Liver (tissue), 9 donors: ENCODE results near the gene TFDP2. TPM values are rescaled to one million over a fixed set of nuclear protein-coding genes. Genes with fewer than 3 reads are reported as not detected.

Source experiments
- DNase-seq: peaks from one replicate; pipeline ENCODE4 v3.0.0-alpha.2; 2017; ENCODE audit warnings: low spot score
- H3K27ac ChIP-seq, 2 donors: one replicate each; pipeline ENCODE4 v1.7.0; 2013; ENCODE audit warnings: inconsistent platforms in 2 of 2, low read length in 2 of 2, control low read depth in 1 of 2, low read depth in 1 of 2, mild to moderate bottlenecking in 1 of 2
- H3K27me3 ChIP-seq, 4 donors: one replicate each; pipeline versions ENCODE4 v1.6.1 to v1.7.0; 2013; ENCODE audit warnings: low read length in 3 of 4, inconsistent platforms in 1 of 4, mild to moderate bottlenecking in 1 of 4, moderate library complexity in 1 of 4; ENCODE audit not compliant: control insufficient read depth in 4 of 4, insufficient read depth in 4 of 4
- H3K36me3 ChIP-seq, 4 donors: one replicate each; pipeline versions ENCODE4 v1.6.1 to v1.7.0; 2013; ENCODE audit warnings: low read length in 3 of 4, mild to moderate bottlenecking in 3 of 4, low read depth in 1 of 4, moderate library complexity in 1 of 4; ENCODE audit not compliant: control insufficient read depth in 4 of 4, insufficient read depth in 3 of 4
- H3K4me1 ChIP-seq, 4 donors: one replicate each; pipeline versions ENCODE4 v1.6.1 to v1.7.0; 2013; ENCODE audit warnings: low read length in 3 of 4, mild to moderate bottlenecking in 3 of 4, moderate library complexity in 1 of 4; ENCODE audit not compliant: control insufficient read depth in 4 of 4, insufficient read depth in 4 of 4
- H3K4me3 ChIP-seq, 3 donors: one replicate each; pipeline versions ENCODE4 v1.6.1 to v1.7.0; 2013; ENCODE audit warnings: low read length in 3 of 3, control low read depth in 1 of 3, low read depth in 1 of 3, mild to moderate bottlenecking in 1 of 3
- H3K9ac ChIP-seq, 2 donors: one replicate each; pipeline ENCODE4 v1.7.0; 2013; ENCODE audit warnings: low read length in 2 of 2, mild to moderate bottlenecking in 2 of 2, moderate library complexity in 2 of 2, control low read depth in 1 of 2, low read depth in 1 of 2
- H3K9me3 ChIP-seq, 4 donors: one replicate each; pipeline versions ENCODE4 v1.6.1 to v1.7.0; 2013; ENCODE audit warnings: low read length in 3 of 4; ENCODE audit not compliant: control insufficient read depth in 4 of 4
- EGR1 ChIP-seq, 2 donors: IDR thresholded peaks; 2 replicates each; pipeline ENCODE4 v1.6.1; 2016 to 2018; ENCODE audit warnings: antibody characterized with exemption in 2 of 2, low read depth in 2 of 2
- FOXA1 ChIP-seq: IDR thresholded peaks from 2 replicates; pipeline ENCODE4 v1.6.1; 2016; ENCODE audit warnings: antibody characterized with exemption
- HNF4A ChIP-seq, 2 donors: conservative IDR thresholded peaks; 2 replicates each; pipeline ENCODE4 v1.6.1; 2016; ENCODE audit warnings: antibody characterized with exemption in 2 of 2, mild to moderate bottlenecking in 2 of 2
- JUND ChIP-seq, 2 donors: IDR thresholded peaks; 2 replicates each; pipeline ENCODE4 v1.6.1; 2016; ENCODE audit warnings: antibody characterized with exemption in 2 of 2
- NR2F2 ChIP-seq: IDR thresholded peaks from 2 replicates; pipeline ENCODE4 v1.6.1; 2016; ENCODE audit warnings: antibody characterized with exemption
- SP1 ChIP-seq: IDR thresholded peaks from 2 replicates; pipeline ENCODE4 v1.6.1; 2018; ENCODE audit warnings: antibody characterized with exemption, mild to moderate bottlenecking
- YY1 ChIP-seq: IDR thresholded peaks from 2 replicates; pipeline ENCODE4 v1.6.1; 2016; ENCODE audit warnings: antibody characterized with exemption, mild to moderate bottlenecking
- WGBS: extraction: QIAGEN DNeasy Blood & Tissue Kit; methylation state at CpG from one replicate; pipeline ENCODE4 v1.1.7; 2013; 5-methylcytosine and 5-hydroxymethylcytosine counted together
- polyA plus RNA-seq, 2 donors: library from polyadenylated mRNA; stranded (reverse) in 1 of 2; unstranded in 1 of 2; fragments of 200-250 nt in 1 of 2; fragments of >200 nt in 1 of 2; fragmentation: Nextera tagmentation in 1 of 2; extraction: Ambion mirVana in 1 of 2; gene quantifications; one replicate each; pipeline versions ENCODE4 v1.2.1 to v1.2.3, GENCODE V29; 2013 to 2015
- total RNA-seq, 2 donors: library from RNA; depleted of rRNA; stranded (reverse); fragments of >200 nt; gene quantifications; one replicate each; pipeline ENCODE4 v1.2.3, GENCODE V29; 2014
- TF ChIP-seq, protein P1 (sequence below): IDR thresholded peaks from 2 replicates; pipeline ENCODE4 v1.6.1; 2016; ENCODE audit warnings: antibody characterized with exemption
- TF ChIP-seq, protein P2 (sequence below): IDR thresholded peaks from 2 replicates; pipeline ENCODE4 v1.6.1; 2016; ENCODE audit warnings: antibody characterized with exemption
- TF ChIP-seq, protein P3 (sequence below): IDR thresholded peaks from 2 replicates; pipeline ENCODE4 v1.6.1; 2016; ENCODE audit warnings: antibody characterized with exemption
- TF ChIP-seq, protein P4 (sequence below): IDR thresholded peaks from 2 replicates; pipeline ENCODE4 v1.6.1; 2016; ENCODE audit warnings: antibody characterized with exemption, mild to moderate bottlenecking
- donor health status: healthy.
- donor health status: healthy.
- donor health status: healthy.
- donor health status: healthy.
- donor health status: healthy.

TFDP2 gene
- total and polyA plus RNA-seq, 4 donors, result 8.0 to 52.0 (median 29.7) TPM

DNA sequence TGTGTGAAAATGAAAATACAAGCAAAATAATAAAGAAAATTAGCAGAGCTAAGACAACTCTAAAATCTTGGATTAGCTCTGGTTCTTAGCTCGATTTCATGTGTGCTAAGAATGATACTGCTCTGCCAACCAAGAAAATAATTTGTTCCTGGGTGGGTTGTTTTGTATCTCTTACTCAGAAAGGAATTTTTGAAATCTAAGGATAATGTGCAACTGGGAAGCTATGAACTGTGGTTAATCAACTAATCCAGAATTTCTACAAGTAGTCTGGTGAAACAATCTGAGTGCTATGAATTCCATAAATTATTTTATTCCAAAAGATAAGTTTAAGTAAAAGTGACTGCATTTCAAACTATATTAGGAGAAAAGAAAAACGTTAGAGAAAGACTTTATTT is 92.0 kb downstream of the TFDP2 start (continued):
- TF ChIP-seq, protein P1, sequence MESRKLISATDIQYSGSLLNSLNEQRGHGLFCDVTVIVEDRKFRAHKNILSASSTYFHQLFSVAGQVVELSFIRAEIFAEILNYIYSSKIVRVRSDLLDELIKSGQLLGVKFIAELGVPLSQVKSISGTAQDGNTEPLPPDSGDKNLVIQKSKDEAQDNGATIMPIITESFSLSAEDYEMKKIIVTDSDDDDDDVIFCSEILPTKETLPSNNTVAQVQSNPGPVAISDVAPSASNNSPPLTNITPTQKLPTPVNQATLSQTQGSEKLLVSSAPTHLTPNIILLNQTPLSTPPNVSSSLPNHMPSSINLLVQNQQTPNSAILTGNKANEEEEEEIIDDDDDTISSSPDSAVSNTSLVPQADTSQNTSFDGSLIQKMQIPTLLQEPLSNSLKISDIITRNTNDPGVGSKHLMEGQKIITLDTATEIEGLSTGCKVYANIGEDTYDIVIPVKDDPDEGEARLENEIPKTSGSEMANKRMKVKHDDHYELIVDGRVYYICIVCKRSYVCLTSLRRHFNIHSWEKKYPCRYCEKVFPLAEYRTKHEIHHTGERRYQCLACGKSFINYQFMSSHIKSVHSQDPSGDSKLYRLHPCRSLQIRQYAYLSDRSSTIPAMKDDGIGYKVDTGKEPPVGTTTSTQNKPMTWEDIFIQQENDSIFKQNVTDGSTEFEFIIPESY, result no peak
- TF ChIP-seq YY1, result no peak
- TF ChIP-seq NR2F2, result no peak
- TF ChIP-seq, protein P2, sequence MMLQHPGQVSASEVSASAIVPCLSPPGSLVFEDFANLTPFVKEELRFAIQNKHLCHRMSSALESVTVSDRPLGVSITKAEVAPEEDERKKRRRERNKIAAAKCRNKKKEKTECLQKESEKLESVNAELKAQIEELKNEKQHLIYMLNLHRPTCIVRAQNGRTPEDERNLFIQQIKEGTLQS, result no peak
- TF ChIP-seq FOXA1, result no peak

DNA sequence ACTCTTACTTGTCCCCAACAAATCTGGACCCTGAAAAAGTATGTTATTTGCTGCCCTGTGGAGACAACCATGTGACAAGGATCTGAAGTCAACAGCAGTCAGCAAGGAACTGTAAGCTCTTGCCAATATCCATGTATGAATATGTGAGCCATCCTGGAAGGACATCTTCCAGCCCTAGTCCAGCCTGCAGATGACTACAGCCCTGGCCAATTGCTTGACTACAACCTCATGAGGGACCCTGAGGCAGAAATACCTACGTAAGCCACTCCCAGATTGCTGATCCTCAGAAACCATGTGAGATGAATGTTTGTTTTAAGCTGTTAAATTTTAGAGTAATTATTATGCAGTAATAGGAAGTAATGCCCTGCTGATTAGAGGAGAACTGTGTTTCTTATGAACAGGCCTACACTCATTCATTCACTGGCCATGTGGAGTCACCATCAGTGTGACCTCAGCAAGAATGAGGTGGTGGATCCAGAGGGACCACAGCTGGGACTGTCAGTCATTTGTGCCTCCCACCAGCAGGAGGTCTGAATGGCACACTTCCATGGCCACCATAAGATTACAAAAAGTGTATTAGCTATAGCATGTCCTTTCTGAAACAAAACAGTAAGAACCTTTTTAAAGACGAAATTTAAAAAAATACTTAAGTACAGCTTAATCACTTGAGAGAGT is 92.6 kb downstream of the TFDP2 start:
- Histone ChIP-seq H3K27ac (no peak overlapping the region), H3K4me1 (no peaks in the 10 kb centered on the region), H3K9ac (no peak overlapping the region), H3K36me3 (peaks cover 0 to under 1% (median 0%) of the 10 kb centered on the region in 4 donors), H3K27me3 (no peaks in the 10 kb centered on the region), H3K4me3 (no peak overlapping the region), H3K9me3 (no peaks in the 10 kb centered on the region)
- 96% methylated on average over 2 of the region's 2 CpGs for WGBS
- TF ChIP-seq JUND (IDR thresholded peaks at IDR 0.05) (no peak), YY1 (no peak), FOXA1 (no peak)
- TF ChIP-seq, protein P3, sequence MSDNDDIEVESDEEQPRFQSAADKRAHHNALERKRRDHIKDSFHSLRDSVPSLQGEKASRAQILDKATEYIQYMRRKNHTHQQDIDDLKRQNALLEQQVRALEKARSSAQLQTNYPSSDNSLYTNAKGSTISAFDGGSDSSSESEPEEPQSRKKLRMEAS, result no peak
- TF ChIP-seq, protein P1, result no peak
- TF ChIP-seq, protein P4, sequence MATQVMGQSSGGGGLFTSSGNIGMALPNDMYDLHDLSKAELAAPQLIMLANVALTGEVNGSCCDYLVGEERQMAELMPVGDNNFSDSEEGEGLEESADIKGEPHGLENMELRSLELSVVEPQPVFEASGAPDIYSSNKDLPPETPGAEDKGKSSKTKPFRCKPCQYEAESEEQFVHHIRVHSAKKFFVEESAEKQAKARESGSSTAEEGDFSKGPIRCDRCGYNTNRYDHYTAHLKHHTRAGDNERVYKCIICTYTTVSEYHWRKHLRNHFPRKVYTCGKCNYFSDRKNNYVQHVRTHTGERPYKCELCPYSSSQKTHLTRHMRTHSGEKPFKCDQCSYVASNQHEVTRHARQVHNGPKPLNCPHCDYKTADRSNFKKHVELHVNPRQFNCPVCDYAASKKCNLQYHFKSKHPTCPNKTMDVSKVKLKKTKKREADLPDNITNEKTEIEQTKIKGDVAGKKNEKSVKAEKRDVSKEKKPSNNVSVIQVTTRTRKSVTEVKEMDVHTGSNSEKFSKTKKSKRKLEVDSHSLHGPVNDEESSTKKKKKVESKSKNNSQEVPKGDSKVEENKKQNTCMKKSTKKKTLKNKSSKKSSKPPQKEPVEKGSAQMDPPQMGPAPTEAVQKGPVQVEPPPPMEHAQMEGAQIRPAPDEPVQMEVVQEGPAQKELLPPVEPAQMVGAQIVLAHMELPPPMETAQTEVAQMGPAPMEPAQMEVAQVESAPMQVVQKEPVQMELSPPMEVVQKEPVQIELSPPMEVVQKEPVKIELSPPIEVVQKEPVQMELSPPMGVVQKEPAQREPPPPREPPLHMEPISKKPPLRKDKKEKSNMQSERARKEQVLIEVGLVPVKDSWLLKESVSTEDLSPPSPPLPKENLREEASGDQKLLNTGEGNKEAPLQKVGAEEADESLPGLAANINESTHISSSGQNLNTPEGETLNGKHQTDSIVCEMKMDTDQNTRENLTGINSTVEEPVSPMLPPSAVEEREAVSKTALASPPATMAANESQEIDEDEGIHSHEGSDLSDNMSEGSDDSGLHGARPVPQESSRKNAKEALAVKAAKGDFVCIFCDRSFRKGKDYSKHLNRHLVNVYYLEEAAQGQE, result no peak
- no peak for DNase-seq

DNA sequence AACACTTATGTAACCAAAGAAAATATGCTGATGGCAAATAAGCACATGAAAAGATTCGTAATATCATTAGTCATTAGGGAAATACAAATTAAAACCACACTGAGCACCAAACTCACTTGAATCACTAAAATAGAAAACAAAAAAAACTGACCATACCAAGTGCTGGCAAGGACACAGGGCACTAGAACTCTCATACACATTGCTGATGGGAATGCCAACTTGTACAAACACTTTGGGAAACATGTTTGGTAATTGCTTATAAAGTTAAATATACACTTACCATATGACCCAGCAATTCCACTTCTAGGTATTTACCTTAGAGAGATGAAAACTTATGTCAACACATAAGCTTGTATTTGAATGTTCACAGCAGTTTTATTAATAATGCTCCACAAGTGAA is 95.5 kb downstream of the TFDP2 start:
- WGBS, result 100% methylated on average over 1 of the region's 1 CpG
- Histone ChIP-seq H3K9ac (no peak overlapping the region), H3K4me3 (no peak overlapping the region), H3K36me3 (no peaks in the 10 kb centered on the region), H3K9me3 (no peaks in the 10 kb centered on the region), H3K4me1 (no peaks in the 10 kb centered on the region), H3K27ac (no peak overlapping the region), H3K27me3 (no peaks in the 10 kb centered on the region)
- no peak for DNase-seq
- TF ChIP-seq SP1 (no peak), EGR1 (IDR thresholded peaks at IDR 0.05; ENCODE audit: low read depth in 2 of 2) (no peak), NR2F2 (no peak), HNF4A (conservative IDR thresholded peaks at IDR 0.05) (no peak)
- TF ChIP-seq, protein P4, result no peak
